Breast epithelium (tissue), 3 donors: ENCODE data around the gene CALU.

Experiments
- POLR2A ChIP-seq: fragments of 450-650 bp; IDR thresholded peaks from one replicate; pipeline ENCODE4 v1.6.1; 2016; ENCODE audit warnings: antibody characterized with exemption, mild to moderate bottlenecking, moderate library complexity
- TF ChIP-seq, protein P1 (sequence below), 3 donors: fragments of 450-650 bp; IDR thresholded peaks; one replicate each; pipeline ENCODE4 v1.5.1; 2016 to 2017; ENCODE audit warnings: antibody characterized with exemption in 3 of 3, mild to moderate bottlenecking in 3 of 3, moderate library complexity in 3 of 3

DNA sequence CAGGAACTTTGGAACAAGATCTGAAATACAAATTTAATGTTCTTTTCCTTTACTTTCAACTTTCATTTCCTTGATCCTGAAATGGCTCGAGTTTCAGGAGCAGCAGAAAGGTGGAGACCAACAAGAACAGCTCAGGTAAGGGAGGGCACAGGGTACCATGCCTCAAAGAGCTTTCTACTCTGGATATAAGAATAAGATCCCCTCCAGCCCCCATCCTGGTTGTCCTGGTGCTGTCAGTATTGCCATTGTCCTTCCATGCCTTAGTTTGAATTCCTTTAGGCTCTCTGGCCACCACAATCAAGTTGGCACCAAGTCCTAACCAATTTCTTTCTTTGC, 12.5 kb upstream of the CALU start:
- TF ChIP-seq, protein P1, sequence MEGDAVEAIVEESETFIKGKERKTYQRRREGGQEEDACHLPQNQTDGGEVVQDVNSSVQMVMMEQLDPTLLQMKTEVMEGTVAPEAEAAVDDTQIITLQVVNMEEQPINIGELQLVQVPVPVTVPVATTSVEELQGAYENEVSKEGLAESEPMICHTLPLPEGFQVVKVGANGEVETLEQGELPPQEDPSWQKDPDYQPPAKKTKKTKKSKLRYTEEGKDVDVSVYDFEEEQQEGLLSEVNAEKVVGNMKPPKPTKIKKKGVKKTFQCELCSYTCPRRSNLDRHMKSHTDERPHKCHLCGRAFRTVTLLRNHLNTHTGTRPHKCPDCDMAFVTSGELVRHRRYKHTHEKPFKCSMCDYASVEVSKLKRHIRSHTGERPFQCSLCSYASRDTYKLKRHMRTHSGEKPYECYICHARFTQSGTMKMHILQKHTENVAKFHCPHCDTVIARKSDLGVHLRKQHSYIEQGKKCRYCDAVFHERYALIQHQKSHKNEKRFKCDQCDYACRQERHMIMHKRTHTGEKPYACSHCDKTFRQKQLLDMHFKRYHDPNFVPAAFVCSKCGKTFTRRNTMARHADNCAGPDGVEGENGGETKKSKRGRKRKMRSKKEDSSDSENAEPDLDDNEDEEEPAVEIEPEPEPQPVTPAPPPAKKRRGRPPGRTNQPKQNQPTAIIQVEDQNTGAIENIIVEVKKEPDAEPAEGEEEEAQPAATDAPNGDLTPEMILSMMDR (IDR thresholded peaks at IDR 0.05): no peak
- TF ChIP-seq POLR2A: no peak
